Measurements from ENCODE around the gene FOXG1. TPM values are rescaled to one million over a fixed set of nuclear protein-coding genes. Genes with fewer than 3 reads are reported as not detected.
A peak's percentile ranks its signal among the peaks of the same experiment; 100 is the strongest.

FOXG1 gene
- total RNA-seq, 4 donors from 2014 or later = not detected

DNA sequence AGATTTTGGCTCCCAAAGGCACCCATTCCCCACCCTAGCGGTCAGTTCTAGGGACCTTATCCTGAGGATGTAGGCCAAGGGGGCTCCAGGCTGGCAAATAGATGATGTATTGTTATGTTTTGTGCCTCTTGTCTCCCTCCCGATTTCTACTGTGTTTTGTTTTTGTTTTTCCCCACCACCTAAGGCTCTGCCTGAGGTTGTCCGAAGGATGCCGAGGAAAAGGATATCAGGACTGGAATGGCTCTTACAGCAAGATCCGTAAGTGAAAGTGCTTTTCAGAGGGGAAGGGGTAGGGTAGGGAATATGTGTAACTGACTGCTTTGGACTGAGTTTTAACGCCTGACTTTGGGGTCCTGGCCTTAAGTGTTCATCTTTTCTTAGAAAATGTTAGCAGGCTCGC, 6.6 kb downstream of the FOXG1 start:
- no peaks in the 10 kb centered on the region for H3K9me3 ChIP-seq
- 6 to 8% methylated on average over 7 of the region's 7 CpGs for WGBS, 2 donors
- TF ChIP-seq EP300 (IDR thresholded peaks at IDR 0.05) (no peak), POLR2A (IDR thresholded peaks at IDR 0.05) (no peak)
- TF ChIP-seq, protein P1, sequence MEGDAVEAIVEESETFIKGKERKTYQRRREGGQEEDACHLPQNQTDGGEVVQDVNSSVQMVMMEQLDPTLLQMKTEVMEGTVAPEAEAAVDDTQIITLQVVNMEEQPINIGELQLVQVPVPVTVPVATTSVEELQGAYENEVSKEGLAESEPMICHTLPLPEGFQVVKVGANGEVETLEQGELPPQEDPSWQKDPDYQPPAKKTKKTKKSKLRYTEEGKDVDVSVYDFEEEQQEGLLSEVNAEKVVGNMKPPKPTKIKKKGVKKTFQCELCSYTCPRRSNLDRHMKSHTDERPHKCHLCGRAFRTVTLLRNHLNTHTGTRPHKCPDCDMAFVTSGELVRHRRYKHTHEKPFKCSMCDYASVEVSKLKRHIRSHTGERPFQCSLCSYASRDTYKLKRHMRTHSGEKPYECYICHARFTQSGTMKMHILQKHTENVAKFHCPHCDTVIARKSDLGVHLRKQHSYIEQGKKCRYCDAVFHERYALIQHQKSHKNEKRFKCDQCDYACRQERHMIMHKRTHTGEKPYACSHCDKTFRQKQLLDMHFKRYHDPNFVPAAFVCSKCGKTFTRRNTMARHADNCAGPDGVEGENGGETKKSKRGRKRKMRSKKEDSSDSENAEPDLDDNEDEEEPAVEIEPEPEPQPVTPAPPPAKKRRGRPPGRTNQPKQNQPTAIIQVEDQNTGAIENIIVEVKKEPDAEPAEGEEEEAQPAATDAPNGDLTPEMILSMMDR (IDR thresholded peaks at IDR 0.05) = no peak
- H3K27ac ChIP-seq = no peak overlapping the region
- no peaks in the 10 kb centered on the region for H3K36me3 ChIP-seq
- DNase-seq (ENCODE audit: low spot score in 2 of 2) = no peak
- no peak overlapping the region for H3K4me3 ChIP-seq
- peaks cover 5 to 100% of the 10 kb centered on the region in 2 donors for H3K27me3 ChIP-seq
- peaks cover 0 to 21% (median 0%) of the 10 kb centered on the region in 4 donors for H3K4me1 ChIP-seq

DNA sequence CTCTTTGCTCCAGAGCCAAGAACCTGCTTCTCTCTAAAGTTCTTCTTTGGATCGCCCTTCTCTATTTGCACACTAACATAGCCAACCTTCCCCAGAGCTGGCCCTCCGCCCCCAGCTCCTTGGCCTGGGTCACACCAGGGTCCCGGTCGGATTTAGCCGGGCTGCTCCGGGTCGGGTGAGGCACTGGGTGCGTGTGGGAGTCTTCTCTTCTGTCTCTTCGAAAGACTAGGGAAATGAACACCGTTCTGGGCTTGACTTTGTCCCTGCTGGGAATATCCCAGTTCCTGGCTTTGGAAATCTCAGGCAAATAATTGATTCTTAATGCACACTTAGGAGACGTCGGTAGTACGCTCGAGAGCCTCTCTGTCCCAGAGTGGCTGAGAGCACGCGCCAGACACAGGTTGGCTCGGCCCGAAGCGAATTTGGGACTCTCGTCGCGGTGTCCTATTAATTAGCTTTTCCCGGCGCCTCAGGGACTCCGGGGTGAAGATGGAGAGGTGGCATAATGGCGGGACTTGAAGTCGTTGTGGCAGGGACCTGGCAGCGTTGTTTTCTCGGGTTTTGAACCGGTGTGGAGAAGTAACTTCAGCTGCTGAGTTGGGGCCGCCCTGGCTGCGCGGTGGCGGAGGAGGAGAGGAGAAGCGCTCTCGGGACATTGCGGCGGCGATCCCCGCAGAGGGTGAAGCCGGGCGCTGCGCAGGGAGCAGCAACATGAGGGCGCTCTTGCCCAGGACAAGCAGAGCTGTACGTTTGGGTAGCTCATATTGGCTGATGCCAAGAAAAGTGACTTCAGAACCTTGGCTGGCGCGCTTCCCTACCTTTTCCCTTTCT, 7.5 kb downstream of the FOXG1 start:
- 4% methylated on average over 47 of the region's 47 CpGs for WGBS, 2 donors

DNA sequence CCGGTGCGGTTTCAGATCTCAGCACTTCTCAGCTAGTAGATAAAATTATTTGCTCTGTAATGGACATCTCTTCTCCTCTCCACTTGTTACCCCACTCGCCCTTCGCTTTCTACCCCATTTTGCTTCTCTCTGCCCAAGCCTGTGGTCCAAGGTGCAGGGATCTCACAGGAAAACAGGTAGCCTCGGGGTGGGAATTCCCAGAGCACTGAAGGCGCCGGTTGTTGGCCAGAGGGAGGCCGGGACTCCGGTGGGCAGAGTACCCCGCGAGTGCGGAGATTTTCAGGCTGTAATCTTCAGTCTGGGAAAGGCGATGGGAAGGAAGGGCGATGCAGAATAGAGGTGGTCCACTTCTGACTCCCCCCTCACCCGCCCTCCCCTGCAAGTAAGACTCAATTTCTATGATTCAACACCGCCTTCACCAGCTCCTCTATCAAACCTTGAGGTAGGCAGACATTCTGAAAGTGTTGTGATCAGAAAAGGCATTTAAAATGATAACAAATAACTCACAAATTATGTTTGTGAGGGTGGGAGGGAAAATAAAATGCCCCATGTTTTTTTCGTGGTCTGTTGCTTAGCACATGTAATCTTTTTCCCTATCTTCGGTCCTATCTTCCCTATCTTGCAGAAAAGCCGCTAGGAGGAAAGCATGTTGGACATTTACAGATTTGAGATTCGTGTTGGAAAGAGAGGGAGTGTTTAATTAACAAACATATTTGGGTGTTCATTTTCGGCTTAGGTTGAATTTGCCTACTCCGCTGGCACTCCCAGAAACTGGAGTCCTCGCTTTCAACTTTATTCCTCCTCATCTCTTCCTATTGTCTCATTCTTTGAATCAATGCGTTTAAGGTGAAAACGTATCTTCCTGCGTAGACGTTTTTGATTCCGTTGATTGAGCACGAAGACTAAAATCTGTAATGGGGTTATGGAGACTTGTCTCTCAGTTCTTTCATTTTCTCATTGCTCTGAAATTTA, 8.5 kb downstream of the FOXG1 start:
- Histone ChIP-seq H3K4me3 (no peak overlapping the region), H3K9me3 (no peaks in the 10 kb centered on the region), H3K27ac (no peak overlapping the region), H3K27me3 (peaks cover 3 to 100% of the 10 kb centered on the region in 2 donors), H3K4me1 (peaks cover 0 to 21% (median 0%) of the 10 kb centered on the region in 4 donors), H3K36me3 (no peaks in the 10 kb centered on the region)
- DNase-seq (ENCODE audit: low spot score in 2 of 2) = no peak
- TF ChIP-seq POLR2A (IDR thresholded peaks at IDR 0.05) = no peak
- TF ChIP-seq EP300 (IDR thresholded peaks at IDR 0.05) = peak in 1 of 2 donors; percentile 15
- WGBS, 2 donors = 7 to 8% methylated on average over 29 of the region's 29 CpGs

More for the DNA sequence above, 7.5 kb downstream of the FOXG1 start:
- H3K4me3 ChIP-seq = no peak overlapping the region
- no peak for TF ChIP-seq POLR2A (IDR thresholded peaks at IDR 0.05)
- TF ChIP-seq, protein P1 (IDR thresholded peaks at IDR 0.05) = peak in 1 of 5 experiments; percentile 31
- H3K9me3 ChIP-seq = no peaks in the 10 kb centered on the region
- peaks cover 0 to 21% (median 0%) of the 10 kb centered on the region in 4 donors for H3K4me1 ChIP-seq
- no peaks in the 10 kb centered on the region for H3K36me3 ChIP-seq
- no peak for DNase-seq (ENCODE audit: low spot score in 2 of 2)
- no peak overlapping the region for H3K27ac ChIP-seq
- peaks cover 3 to 100% of the 10 kb centered on the region in 2 donors for H3K27me3 ChIP-seq

DNA sequence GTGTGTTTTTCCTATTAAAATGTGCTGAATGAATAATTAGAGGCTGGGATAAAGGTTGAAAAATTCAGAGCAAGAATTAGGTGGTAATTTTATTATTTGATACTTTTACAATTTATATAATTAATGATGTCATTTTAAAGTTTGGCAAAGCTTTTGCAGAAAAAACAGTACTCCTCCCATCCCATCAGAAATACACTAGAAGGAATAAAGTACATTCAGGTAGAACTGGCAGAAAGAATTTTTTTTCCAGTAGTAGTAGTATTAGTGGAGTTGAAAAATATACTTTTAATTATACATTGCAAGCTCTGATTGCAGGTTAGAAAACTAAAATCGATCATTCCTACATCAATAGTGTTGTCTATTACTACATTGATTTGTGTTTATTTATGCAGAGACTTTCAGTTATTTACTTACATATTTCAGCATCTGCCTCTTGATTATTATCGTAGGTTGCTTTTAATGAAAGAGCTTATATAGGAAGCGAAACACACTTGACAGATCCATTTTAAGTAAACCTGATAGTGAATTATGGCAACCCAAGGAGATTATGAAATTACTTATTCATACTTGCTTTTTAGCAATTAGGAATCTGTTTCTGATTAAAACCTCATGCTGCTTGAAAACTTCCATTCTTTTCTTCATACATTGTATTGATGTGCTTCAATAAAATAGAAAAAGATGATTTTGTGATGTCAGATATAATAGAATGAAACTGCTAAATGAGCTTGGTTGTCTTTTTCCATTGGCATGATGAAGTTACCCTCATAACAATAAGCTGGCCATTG, 10.1 kb downstream of the FOXG1 start:
- H3K27ac ChIP-seq = no peak overlapping the region
- DNase-seq (ENCODE audit: low spot score in 2 of 2) = no peak
- no peaks in the 10 kb centered on the region for H3K36me3 ChIP-seq
- H3K4me3 ChIP-seq = no peak overlapping the region
- peaks cover 3 to 100% of the 10 kb centered on the region in 2 donors for H3K27me3 ChIP-seq
- no peaks in the 10 kb centered on the region for H3K9me3 ChIP-seq
- peaks cover 0 to 21% (median 0%) of the 10 kb centered on the region in 4 donors for H3K4me1 ChIP-seq
- no peak for TF ChIP-seq EP300 (IDR thresholded peaks at IDR 0.05)
- WGBS, 2 donors = 23 to 33% methylated on average over 3 of the region's 3 CpGs

DNA sequence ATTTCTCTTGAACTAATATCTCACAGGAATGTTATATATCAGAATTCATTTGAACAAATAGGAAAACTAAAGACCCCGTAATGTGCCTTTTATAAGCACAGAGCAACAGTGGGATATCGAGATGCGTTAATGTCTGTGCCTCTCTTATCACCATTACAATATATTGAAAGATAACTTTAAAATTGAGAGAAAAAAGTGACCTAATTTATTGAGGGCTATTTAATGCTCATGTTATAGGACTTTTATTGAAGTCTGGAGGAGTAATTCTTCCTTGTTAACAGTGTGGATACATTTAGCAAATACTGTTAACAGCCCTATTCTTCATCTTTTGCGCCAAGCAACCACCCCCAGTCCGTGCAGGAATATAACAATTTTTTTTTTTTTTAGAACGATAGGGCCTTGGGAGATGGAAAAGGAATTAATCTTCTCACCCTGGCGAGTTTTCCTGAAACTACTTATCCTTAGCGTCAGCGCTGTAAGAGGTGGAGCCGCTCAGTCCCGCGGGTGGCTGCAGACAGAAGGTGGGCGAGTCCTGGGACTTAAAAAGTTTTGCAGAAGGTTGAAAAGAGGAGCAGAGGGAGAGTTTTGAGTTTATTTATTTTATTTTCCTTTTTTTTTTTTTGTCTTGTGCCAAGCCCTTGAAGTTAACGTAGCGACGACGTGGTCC, 11.0 kb downstream of the FOXG1 start:
- H3K36me3 ChIP-seq = no peaks in the 10 kb centered on the region
- WGBS, 2 donors = 8 to 10% methylated on average over 17 of the region's 17 CpGs
- no peaks in the 10 kb centered on the region for H3K9me3 ChIP-seq
- H3K27ac ChIP-seq = no peak overlapping the region
- no peak overlapping the region for H3K4me3 ChIP-seq
- no peak for DNase-seq (ENCODE audit: low spot score in 2 of 2)
- peaks cover 3 to 100% of the 10 kb centered on the region in 2 donors for H3K27me3 ChIP-seq
- TF ChIP-seq, protein P1 (IDR thresholded peaks at IDR 0.05) = no peak
- TF ChIP-seq POLR2A (IDR thresholded peaks at IDR 0.05) = no peak
- TF ChIP-seq EP300 (IDR thresholded peaks at IDR 0.05) = no peak
- H3K4me1 ChIP-seq = peaks cover 0 to 21% (median 0%) of the 10 kb centered on the region in 4 donors
